Spleen (tissue), 11 donors: Measurements from ENCODE around the gene ZNF362. TPM values are rescaled to one million over a fixed set of nuclear protein-coding genes. Genes with fewer than 3 reads are reported as not detected.
"Not testable (repeated sequence)": the region's sequence is repeated elsewhere in the genome, so short reads cannot be mapped to it uniquely, and the experiment has no call there.

ENCODE experiments used
- DNase-seq: peaks from one replicate; pipeline ENCODE4 v3.0.0-alpha.2; 2020
- H3K27ac ChIP-seq, 8 donors: fragments of 200-600 bp; sonication (generic) in 7 of 8; 1 replicate in 4 of 8; 2 replicates in 4 of 8; pipeline versions ENCODE4 v1.5.0 to v1.8.0; 2016 to 2021; ENCODE audit warnings: inconsistent platforms in 4 of 8, mild to moderate bottlenecking in 4 of 8, moderate library complexity in 1 of 8
- H3K27me3 ChIP-seq, 7 donors: fragments of 200-600 bp; sonication (generic) in 6 of 7; replicated peaks in 1 of 7; 1 replicate in 4 of 7; 2 replicates in 3 of 7; pipeline versions ENCODE4 v1.5.0 to v1.8.0; 2016 to 2021; ENCODE audit warnings: inconsistent platforms in 3 of 7, mild to moderate bottlenecking in 1 of 7
- H3K36me3 ChIP-seq, 6 donors: fragments of 200-600 bp; sonication (generic) in 5 of 6; 1 replicate in 4 of 6; 2 replicates in 2 of 6; pipeline versions ENCODE4 v1.5.0 to v1.8.0; 2016 to 2021; ENCODE audit warnings: inconsistent platforms in 2 of 6
- H3K4me1 ChIP-seq, 6 donors: fragments of 200-600 bp; sonication (generic) in 5 of 6; 1 replicate in 3 of 6; 2 replicates in 3 of 6; pipeline versions ENCODE4 v1.5.0 to v1.8.0; 2016 to 2021; ENCODE audit warnings: inconsistent platforms in 3 of 6
- H3K4me3 ChIP-seq, 8 donors: fragments of 200-600 bp; sonication (generic) in 7 of 8; 1 replicate in 4 of 8; 2 replicates in 4 of 8; pipeline versions ENCODE4 v1.5.0 to v1.8.0; 2016 to 2021; ENCODE audit warnings: inconsistent platforms in 4 of 8, mild to moderate bottlenecking in 4 of 8, moderate library complexity in 2 of 8
- H3K9me3 ChIP-seq, 8 donors: fragments of 200-600 bp; sonication (generic) in 7 of 8; 1 replicate in 4 of 8; 2 replicates in 4 of 8; pipeline versions ENCODE4 v1.5.0 to v1.8.0; 2016 to 2021; ENCODE audit warnings: inconsistent platforms in 4 of 8
- CTCF ChIP-seq, 11 experiments: fragments of 200-600 bp in 7 of 11; fragments of 450-650 bp in 4 of 11; sonication (generic) in 4 of 11; IDR thresholded peaks in 8 of 11; conservative IDR thresholded peaks in 3 of 11; 1 replicate in 7 of 11; 2 replicates in 4 of 11; pipeline versions ENCODE4 v1.4.0 to v1.8.0; 2016 to 2021; ENCODE audit warnings: antibody characterized with exemption in 11 of 11, inconsistent platforms in 4 of 11, mild to moderate bottlenecking in 1 of 11
- POLR2A ChIP-seq, 3 donors: fragments of 450-650 bp; IDR thresholded peaks; one replicate each; pipeline ENCODE4 v1.5.1; 2017; ENCODE audit warnings: antibody characterized with exemption in 3 of 3, mild to moderate bottlenecking in 1 of 3
- POLR2AphosphoS5 ChIP-seq, 3 donors: sonication (generic); formaldehyde crosslinking; IDR thresholded peaks; one replicate each; pipeline ENCODE4 v1.5.1; 2017; ENCODE audit warnings: antibody characterized with exemption in 3 of 3
- WGBS, 5 donors: extraction: QIAGEN DNeasy Blood & Tissue Kit in 3 of 5; methylation state at CpG; one replicate each; pipeline versions ENCODE4 v1.1.5 to v1.1.7; 2013 to 2018; 5-methylcytosine and 5-hydroxymethylcytosine counted together
- intact Hi-C: fragments of 100-400 bp; cut with DNase I; formaldehyde crosslinking; loops from one replicate; pipeline ENCODE4 v1.15.0; 2023; ENCODE audit warnings: low total_unique reads
- polyA plus RNA-seq, 3 donors: library from polyadenylated mRNA; stranded (reverse); fragments of 200-250 nt; gene quantifications; one replicate each; pipeline ENCODE4 v1.2.1, GENCODE V29; 2013
- total RNA-seq, 7 donors: library from RNA; depleted of rRNA in 3 of 7; stranded (reverse); fragments of >200 nt in 3 of 7; fragmentation: NEBNext Ultra II Directional in 4 of 7; extraction: Animal tissue kit (Norgen Biotek cat#: 25700) in 4 of 7; gene quantifications; one replicate each; pipeline versions ENCODE4 v1.1.0 to v1.2.1, GENCODE V29; 2016 to 2021
- donor health status: healthy with polysubstance abuse.
- donor health status: DM: no; HTN: no; CAD: no; lungs with moderate emphysema.
- donor health status: DM: no; HTN: no; CAD: no.
- donor health status: Bipolar disorder and iron deficiency.
- donor health status: healthy.
- donor health status: DM: no; HTN: no; CAD: no.
- donor health status: DM: yes; HTN: yes; CAD: no.

The ZNF362 gene
- total and polyA plus RNA-seq, 10 donors = 8.7 to 47.0 (median 24.8) TPM

- H3K4me3 ChIP-seq = no peak overlapping the region
- peaks cover 0 to 3% (median 0%) of the 10 kb centered on the region in 7 donors for H3K27me3 ChIP-seq
- H3K27ac ChIP-seq = no peak overlapping the region
- TF ChIP-seq POLR2A (IDR thresholded peaks at IDR 0.05) (no peak), CTCF (IDR thresholded peaks at IDR 0.05 in 8 of 11, conservative IDR thresholded peaks at IDR 0.05 in 3 of 11) (no peak), POLR2AphosphoS5 (IDR thresholded peaks at IDR 0.05) (no peak)
- peaks cover 2 to 37% (median 22%) of the 10 kb centered on the region in 6 donors for H3K4me1 ChIP-seq
- H3K36me3 ChIP-seq = no peaks in the 10 kb centered on the region
- WGBS, 5 donors = 65 to 80% (median 75%) methylated on average over 6 of the region's 6 CpGs
- H3K9me3 ChIP-seq = no peaks in the 10 kb centered on the region
- no peak for DNase-seq
- intact Hi-C loops = no loop called here
Observed at GRCh38 chr1:33237579-33237978, 18.7 kb upstream of the ZNF362 start.

- H3K27me3 ChIP-seq, H3K36me3 ChIP-seq, H3K27ac ChIP-seq, intact Hi-C loops, DNase-seq, H3K4me3 ChIP-seq, H3K9me3 ChIP-seq: not testable (repeated sequence)
- 95 to 99% (median 99%) methylated on average over 6 of the region's 6 CpGs for WGBS, 5 donors
- H3K4me1 ChIP-seq = peaks cover 2 to 43% (median 25%) of the 10 kb centered on the region in 6 donors
Observed at GRCh38 chr1:33238194-33238724, 18.0 kb upstream of the ZNF362 start.

DNA sequence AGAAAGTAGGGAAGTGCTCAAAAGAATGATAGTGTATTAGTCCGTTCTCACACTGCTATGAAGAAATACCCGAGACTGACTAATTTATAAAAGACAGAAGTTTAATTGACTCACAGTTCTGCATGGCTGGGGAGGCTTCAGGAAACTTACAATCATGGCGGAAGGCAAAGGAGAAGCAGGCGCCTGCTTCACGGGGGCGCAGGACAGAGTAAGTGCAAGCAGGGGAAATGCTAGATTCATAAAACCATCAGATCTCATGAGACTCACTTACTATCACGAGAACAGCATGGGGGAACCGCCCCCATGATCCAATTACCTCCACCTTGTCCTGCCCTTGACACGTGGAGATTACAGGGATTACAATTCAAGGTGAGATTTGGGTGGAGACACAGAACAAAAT is 16.9 kb upstream of the ZNF362 start:
- 72 to 82% (median 78%) methylated on average over 9 of the region's 9 CpGs for WGBS, 5 donors
- H3K27me3 ChIP-seq, DNase-seq, H3K4me3 ChIP-seq, H3K36me3 ChIP-seq, intact Hi-C loops, H3K27ac ChIP-seq, H3K9me3 ChIP-seq: not testable (repeated sequence)
- peaks cover 0 to 44% (median 22%) of the 10 kb centered on the region in 6 donors for H3K4me1 ChIP-seq

- no peak for DNase-seq
- TF ChIP-seq POLR2A (IDR thresholded peaks at IDR 0.05) = no peak
- TF ChIP-seq POLR2AphosphoS5 (IDR thresholded peaks at IDR 0.05) = no peak
- no peak for TF ChIP-seq CTCF (IDR thresholded peaks at IDR 0.05 in 8 of 11, conservative IDR thresholded peaks at IDR 0.05 in 3 of 11)
- Histone ChIP-seq H3K4me1 (peaks cover 0 to 26% (median 10%) of the 10 kb centered on the region in 6 donors), H3K36me3 (no peaks in the 10 kb centered on the region), H3K9me3 (no peaks in the 10 kb centered on the region), H3K4me3 (no peak overlapping the region), H3K27me3 (no peaks in the 10 kb centered on the region), H3K27ac (no peak overlapping the region)
- 82 to 93% (median 85%) methylated on average over 4 of the region's 4 CpGs for whole genome bisulfite sequencing, 5 donors
- intact Hi-C loops = no loop called here
Observed at GRCh38 chr1:33241866-33242265, 14.4 kb upstream of the ZNF362 start.

GRCh38 chr1:33242652-33243051 is 13.6 kb upstream of the ZNF362 start:
- Histone ChIP-seq H3K36me3 (no peaks in the 10 kb centered on the region), H3K27ac (no peak overlapping the region), H3K9me3 (no peaks in the 10 kb centered on the region), H3K27me3 (peaks cover 0 to 1% (median 0%) of the 10 kb centered on the region in 7 donors), H3K4me1 (peaks cover 0 to 26% (median 10%) of the 10 kb centered on the region in 6 donors), H3K4me3 (no peak overlapping the region)
- TF ChIP-seq POLR2AphosphoS5 (IDR thresholded peaks at IDR 0.05) = no peak
- TF ChIP-seq POLR2A (IDR thresholded peaks at IDR 0.05) = no peak
- TF ChIP-seq CTCF (IDR thresholded peaks at IDR 0.05 in 8 of 11, conservative IDR thresholded peaks at IDR 0.05 in 3 of 11) = no peak
- DNase-seq = no peak
- 15 to 60% (median 30%) methylated on average over 2 to 3 of the region's 3 CpGs for WGBS, 5 donors
- intact Hi-C loops = no loop called here
